GM21367 (cell line): Measurements from ENCODE around the gene FBXW8.

Experiments used
- ATAC-seq: cut with Tn5 transposase; IDR thresholded peaks from one replicate; pipeline ENCODE4 v1.9.1; 2021; ENCODE audit not compliant: unreplicated experiment

FBXW8 gene

GRCh38 chr12:116910645-116911451 lies at the start of gene FBXW8:
Gene FBXW8, plus strand, starts transcription at chr12:116910950. Its CDS starts 88 bp downstream, at chr12:116911038.
- ATAC-seq, result peak; percentile 82

GRCh38 chr12:116861320-116861719 lies 49.4 kb upstream of the FBXW8 start:
- peak; percentile 75 for ATAC-seq

GRCh38 chr12:116862167-116862566 lies 48.6 kb upstream of the FBXW8 start:
- ATAC-seq, result no peak

- no peak for ATAC-seq
Observed at GRCh38 chr12:116863275-116863767, 47.4 kb upstream of the FBXW8 start.

- no peak for ATAC-seq
Observed at GRCh38 chr12:116864371-116865160, 46.2 kb upstream of the FBXW8 start.

- no peak for ATAC-seq
Observed at GRCh38 chr12:116867523-116867922, 43.2 kb upstream of the FBXW8 start.

- ATAC-seq, result no peak
Observed at GRCh38 chr12:116870306-116870705, 40.4 kb upstream of the FBXW8 start.

GRCh38 chr12:116874324-116874995 lies 36.3 kb upstream of the FBXW8 start:
- ATAC-seq, result no peak

- ATAC-seq, result no peak
Observed at GRCh38 chr12:116876151-116876869, 34.4 kb upstream of the FBXW8 start.

GRCh38 chr12:116878567-116879508 lies 31.9 kb upstream of the FBXW8 start:
- ATAC-seq, result no peak

GRCh38 chr12:116879509-116880212 lies 31.1 kb upstream of the FBXW8 start:
- ATAC-seq, result no peak

GRCh38 chr12:116880213-116880816 lies 30.4 kb upstream of the FBXW8 start:
- no peak for ATAC-seq

- peak; percentile 51 for ATAC-seq
Observed at GRCh38 chr12:116880817-116881324, 29.9 kb upstream of the FBXW8 start.

GRCh38 chr12:116881325-116881876 lies 29.3 kb upstream of the FBXW8 start, which contains the start of gene HRK:
Gene HRK, minus strand, starts transcription at chr12:116881441. Its CDS starts 134 bp downstream, at chr12:116881307.
- no peak for ATAC-seq

GRCh38 chr12:116881877-116882507 lies 28.8 kb upstream of the FBXW8 start:
- no peak for ATAC-seq

GRCh38 chr12:116882742-116883141 lies 28.0 kb upstream of the FBXW8 start:
- no peak for ATAC-seq

GRCh38 chr12:116884871-116885270 lies 25.9 kb upstream of the FBXW8 start:
- no peak for ATAC-seq
